SK-N-SH (cell line): ENCODE results near the gene SFTPB. TPM values are rescaled to one million over a fixed set of nuclear protein-coding genes. Genes with fewer than 3 reads are reported as not detected.

Experiments used
- CTCF ChIA-PET: fragments of 300-600, 350-600 bp; formaldehyde crosslinking; extraction: SDS; loops from one replicate; lab custom pipeline; 2021; lab: Yijun Ruan, JAX
- POLR2A ChIA-PET: fragments of 350-600 bp; sonication (Branson Sonifier 250); formaldehyde crosslinking; extraction: SDS; loops from one replicate; lab custom pipeline; 2020; ENCODE audit warnings: antibody characterized with exemption, inconsistent platforms; lab: Yijun Ruan, JAX
- DNase-seq: peaks from one replicate; pipeline ENCODE4 v3.0.0; 2012
- H2AFZ ChIP-seq: fragments of 200-600 bp; sonication (generic); 2 replicates; pipeline ENCODE4 v1.8.1; 2016; ENCODE audit warnings: antibody characterized with exemption, mild to moderate bottlenecking, low read depth
- H3F3A ChIP-seq: fragments of 200-600 bp; sonication (generic); replicated peaks from 2 replicates; pipeline ENCODE3; 2016; ENCODE audit warnings: antibody characterized with exemption, mild to moderate bottlenecking; ENCODE audit not compliant: insufficient read depth
- H3K27ac ChIP-seq, 2 experiments: fragments of 200-500 bp in 1 of 2; fragments of 200-600 bp in 1 of 2; sonication (Bioruptor generic) in 1 of 2; sonication (generic), shearing (Covaris generic) in 1 of 2; 2 replicates each; pipeline versions ENCODE4 v1.5.1 to v1.6.1; 2014 to 2016; ENCODE audit warnings: low read depth in 2 of 2, inconsistent platforms in 1 of 2, low read length in 1 of 2, mild to moderate bottlenecking in 1 of 2, mixed read lengths in 1 of 2
- H3K27me3 ChIP-seq: fragments of 200-600 bp; sonication (generic), shearing (Covaris generic); 2 replicates; pipeline ENCODE4 v1.6.1; 2016; ENCODE audit warnings: mixed run types; ENCODE audit not compliant: insufficient read depth
- H3K36me3 ChIP-seq, 2 experiments: fragments of 200-500 bp in 1 of 2; fragments of 200-600 bp in 1 of 2; sonication (Bioruptor generic) in 1 of 2; sonication (generic) in 1 of 2; replicated peaks in 1 of 2; 2 replicates each; pipeline versions ENCODE3 to v1.5.1; 2014 to 2016; ENCODE audit warnings: low read length in 1 of 2, mild to moderate bottlenecking in 1 of 2; ENCODE audit not compliant: insufficient read depth in 2 of 2, control insufficient read depth in 1 of 2
- H3K4me1 ChIP-seq, 2 experiments: fragments of 200-500 bp in 1 of 2; fragments of 200-600 bp in 1 of 2; sonication (Bioruptor generic) in 1 of 2; sonication (generic), shearing (Covaris generic) in 1 of 2; 2 replicates each; pipeline versions ENCODE4 v1.5.1 to v1.6.1; 2014 to 2016; ENCODE audit warnings: low read depth in 1 of 2, low read length in 1 of 2, mixed run types in 1 of 2; ENCODE audit not compliant: insufficient read depth in 2 of 2, control insufficient read depth in 1 of 2
- H3K4me2 ChIP-seq: fragments of 200-600 bp; sonication (generic), shearing (Covaris generic); 2 replicates; pipeline ENCODE4 v1.6.1; 2017; ENCODE audit warnings: mixed run types
- H3K4me3 ChIP-seq, 2 experiments: fragments of 200-500 bp in 1 of 2; fragments of 200-600 bp in 1 of 2; sonication (Bioruptor generic) in 1 of 2; sonication (generic), shearing (Covaris generic) in 1 of 2; 2 replicates each; pipeline versions ENCODE4 v1.5.1 to v1.8.1; 2014 to 2016; ENCODE audit warnings: low read depth in 2 of 2, inconsistent platforms in 1 of 2, low read length in 1 of 2, mild to moderate bottlenecking in 1 of 2, mixed read lengths in 1 of 2, moderate library complexity in 1 of 2
- H3K79me2 ChIP-seq: fragments of 200-600 bp; sonication (generic); 2 replicates; pipeline ENCODE4 v1.8.1; 2017; ENCODE audit warnings: mild to moderate bottlenecking; ENCODE audit not compliant: insufficient read depth
- H3K9ac ChIP-seq: fragments of 200-600 bp; sonication (generic); 2 replicates; pipeline ENCODE4 v1.6.1; 2017; ENCODE audit warnings: mixed run types
- H3K9me2 ChIP-seq: fragments of 200-600 bp; sonication (generic); 2 replicates; pipeline ENCODE4 v1.6.1; 2017; ENCODE audit warnings: mixed run types
- H3K9me3 ChIP-seq: fragments of 200-600 bp; sonication (generic); 2 replicates; pipeline ENCODE4 v1.6.1; 2017; ENCODE audit warnings: mixed run types, mild to moderate bottlenecking, moderate library complexity
- H4K20me1 ChIP-seq: fragments of 200-600 bp; sonication (generic); 2 replicates; pipeline ENCODE4 v1.6.1; 2017; ENCODE audit warnings: mild to moderate bottlenecking, mixed run types; ENCODE audit not compliant: insufficient read depth
- FOXJ3 ChIP-seq: sonication (generic); formaldehyde crosslinking; IDR thresholded peaks from 2 replicates; pipeline ENCODE4 v1.5.1; 2020; ENCODE audit warnings: mild to moderate bottlenecking, missing genetic modification reagents
- GATA2 ChIP-seq: sonication (generic); formaldehyde crosslinking; IDR thresholded peaks from 2 replicates; pipeline ENCODE4 v1.5.0; 2020; ENCODE audit warnings: mild to moderate bottlenecking, missing genetic modification reagents
- MXI1 ChIP-seq: IDR thresholded peaks from 2 replicates; pipeline ENCODE4 v1.6.1; 2012; ENCODE audit warnings: mild to moderate bottlenecking, low read depth, low read length, improper control_type of control experiment
- NRF1 ChIP-seq: IDR thresholded peaks from 2 replicates; pipeline ENCODE4 v1.6.1; 2012; ENCODE audit warnings: low read depth, mild to moderate bottlenecking, low read length
- POLR2AphosphoS5 ChIP-seq: IDR thresholded peaks from 2 replicates; pipeline ENCODE4 v1.6.1; 2012; ENCODE audit warnings: low read depth, low read length
- REST ChIP-seq: IDR thresholded peaks from 2 replicates; pipeline ENCODE4 v1.6.1; 2012; ENCODE audit warnings: mild to moderate bottlenecking, low read depth, low read length, moderate library complexity
- SIN3A ChIP-seq: IDR thresholded peaks from 2 replicates; pipeline ENCODE4 v1.6.1; 2012; ENCODE audit warnings: low read depth, mild to moderate bottlenecking, low read length, moderate library complexity, borderline replicate concordance
- WGBS: methylation state at CpG from one replicate; pipeline ENCODE4 v1.1.6; 2017; ENCODE audit warnings: low lambda C conversion rate; 5-methylcytosine and 5-hydroxymethylcytosine counted together
- polyA plus RNA-seq, 3 experiments: library from polyadenylated mRNA; depleted of rRNA; stranded (reverse); fragments of >200 nt; gene quantifications; 2 replicates each; pipeline ENCODE4 v1.2.3, GENCODE V29; 2012
- TF ChIP-seq, protein P1 (sequence below): fragments of 200-600 bp; sonication (generic); IDR thresholded peaks from 2 replicates; pipeline ENCODE4 v1.6.1; 2017; ENCODE audit warnings: antibody characterized with exemption, mild to moderate bottlenecking, moderate library complexity
- TF ChIP-seq, protein P2 (sequence below): IDR thresholded peaks from 2 replicates; pipeline ENCODE4 v1.4.0; 2012; ENCODE audit warnings: low read depth, borderline replicate concordance

The SFTPB gene
- polyA plus RNA-seq, 1 of the 3 experiments (the other 2 are of a cell fraction): not detected

GRCh38 chr2:85613717-85614515, 54.1 kb downstream of the SFTPB start:
- POLR2A ChIA-PET: interaction anchor here (0.7 kb wide), 1 partner anchor 149 kb away, joined by 3 read pairs; no protein-coding TSS in a partner anchor
- DNase-seq: no peak
- no peak for TF ChIP-seq NRF1
- TF ChIP-seq GATA2 (CRISPR knock-in tag): no peak
- TF ChIP-seq, protein P1, sequence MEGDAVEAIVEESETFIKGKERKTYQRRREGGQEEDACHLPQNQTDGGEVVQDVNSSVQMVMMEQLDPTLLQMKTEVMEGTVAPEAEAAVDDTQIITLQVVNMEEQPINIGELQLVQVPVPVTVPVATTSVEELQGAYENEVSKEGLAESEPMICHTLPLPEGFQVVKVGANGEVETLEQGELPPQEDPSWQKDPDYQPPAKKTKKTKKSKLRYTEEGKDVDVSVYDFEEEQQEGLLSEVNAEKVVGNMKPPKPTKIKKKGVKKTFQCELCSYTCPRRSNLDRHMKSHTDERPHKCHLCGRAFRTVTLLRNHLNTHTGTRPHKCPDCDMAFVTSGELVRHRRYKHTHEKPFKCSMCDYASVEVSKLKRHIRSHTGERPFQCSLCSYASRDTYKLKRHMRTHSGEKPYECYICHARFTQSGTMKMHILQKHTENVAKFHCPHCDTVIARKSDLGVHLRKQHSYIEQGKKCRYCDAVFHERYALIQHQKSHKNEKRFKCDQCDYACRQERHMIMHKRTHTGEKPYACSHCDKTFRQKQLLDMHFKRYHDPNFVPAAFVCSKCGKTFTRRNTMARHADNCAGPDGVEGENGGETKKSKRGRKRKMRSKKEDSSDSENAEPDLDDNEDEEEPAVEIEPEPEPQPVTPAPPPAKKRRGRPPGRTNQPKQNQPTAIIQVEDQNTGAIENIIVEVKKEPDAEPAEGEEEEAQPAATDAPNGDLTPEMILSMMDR: no peak
- TF ChIP-seq FOXJ3 (CRISPR knock-in tag): no peak
- TF ChIP-seq REST: no peak
- CTCF ChIA-PET: interaction anchor here (1.2 kb wide), 1 partner anchor 24 kb away, joined by 4 read pairs; no protein-coding TSS in a partner anchor
- Histone ChIP-seq H3F3A (peaks cover 22% of the 10 kb centered on the region), H2AFZ (no peak overlapping the region), H3K4me3 (no peak overlapping the region), H3K4me2 (no peak overlapping the region), H3K27me3 (no peaks in the 10 kb centered on the region), H3K9ac (no peak overlapping the region), H3K4me1 (peaks cover 9 to 17% of the 10 kb centered on the region in 2 experiments; a peak in 3 of 4 replicates), H4K20me1 (peaks cover 15% of the 10 kb centered on the region), H3K36me3 (peaks cover 5 to 8% of the 10 kb centered on the region in 2 experiments), H3K27ac (no peak overlapping the region), H3K79me2 (peaks cover 80% of the 10 kb centered on the region), H3K9me2 (no peaks in the 10 kb centered on the region), H3K9me3 (no peaks in the 10 kb centered on the region)
- 94% methylated on average over 10 of the region's 10 CpGs for WGBS

DNA sequence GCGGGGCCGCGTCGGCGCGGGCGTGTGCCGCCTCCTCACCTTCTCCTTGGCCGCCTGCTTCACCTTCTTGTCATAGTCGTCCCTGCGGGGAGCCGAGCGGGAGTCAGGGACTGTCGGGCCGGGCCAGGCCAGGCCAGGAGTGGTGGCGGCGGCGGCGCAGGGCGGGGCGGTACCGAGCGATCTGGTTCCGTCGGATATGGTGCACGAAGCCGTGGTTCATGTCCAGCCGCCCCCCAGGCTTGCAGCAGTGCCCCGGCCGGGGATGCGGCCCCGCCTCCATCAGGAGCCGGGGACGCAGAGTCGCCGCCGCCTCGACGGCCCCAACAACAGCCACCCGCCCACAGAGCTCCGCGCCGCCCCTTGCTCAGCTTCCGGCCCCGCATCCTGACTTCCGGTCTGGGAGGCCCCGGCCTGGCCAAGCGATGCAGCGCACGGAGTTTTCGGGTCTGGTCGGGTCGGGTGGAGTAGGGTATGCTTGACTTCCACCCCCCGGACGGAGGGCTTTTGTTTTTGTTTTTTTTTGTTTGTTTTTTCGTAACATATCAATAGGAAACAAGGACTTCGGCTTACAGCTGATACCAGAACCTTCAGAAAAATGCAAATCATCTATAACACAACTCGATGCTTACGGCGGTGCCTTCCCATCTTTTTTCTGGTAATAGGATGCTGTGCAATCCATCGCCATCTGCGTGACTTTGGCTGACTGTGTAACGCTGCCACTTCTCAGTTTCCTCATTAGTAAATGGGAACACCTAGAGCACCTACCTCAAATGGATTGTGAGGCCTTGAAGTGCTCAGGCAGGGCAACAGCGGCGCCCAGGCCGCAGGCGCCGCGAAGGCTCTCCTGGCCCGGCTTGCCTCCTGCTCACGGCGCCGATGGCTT, 56.1 kb downstream of the SFTPB start, which contains the start of gene C2orf68:
C2orf68 (minus strand) TSS at position 362 of the 883 bp plus-strand sequence; CDS start at position 280, 82 bp downstream.
- Histone ChIP-seq H3K9me3 (no peaks in the 10 kb centered on the region), H2AFZ (peak within 1 kb of the TSS; percentile 98), H3K27me3 (no peaks in the 10 kb centered on the region), H3K27ac (peak within 1 kb of the TSS; percentile 81 to 87), H3K79me2 (peaks cover 72% of the 10 kb centered on the region), H3K9me2 (no peaks in the 10 kb centered on the region), H3K4me3 (peak within 1 kb of the TSS; percentile 79 to 93), H3F3A (peaks cover 30% of the 10 kb centered on the region), H3K36me3 (peaks cover 21 to 28% of the 10 kb centered on the region in 2 experiments), H3K4me1 (peaks cover 0 to 11% of the 10 kb centered on the region in 2 experiments; a peak in 2 of 4 replicates), H4K20me1 (peaks cover 2% of the 10 kb centered on the region; the same call in 1 of the 2 replicates), H3K9ac (peak within 1 kb of the TSS; percentile 81), H3K4me2 (peak within 1 kb of the TSS; percentile 96)
- peak; percentile 98 for DNase-seq
- 13% methylated on average over 45 of the region's 73 CpGs for WGBS
- ChIA-PET POLR2A (interaction anchor here (0.6 to 1.5 kb wide), 13 partner anchors 10 to 293 kb away, joined by 3 to 10 read pairs (median 3); partner anchors contain the start of genes ELMOD3, GGCX, RETSAT and RNF181), CTCF (interaction anchor here (1.6 to 1.8 kb wide), 2 partner anchors 9 to 25 kb away, joined by 4 to 6 read pairs; partner anchors contain the start of gene TMEM150A)
- TF ChIP-seq MXI1: peak; percentile 59; the same call in 1 of the 2 replicates
- peak; percentile 97 for TF ChIP-seq POLR2AphosphoS5
- TF ChIP-seq SIN3A: peak; percentile 52; the same call in 1 of the 2 replicates
- TF ChIP-seq, protein P2, sequence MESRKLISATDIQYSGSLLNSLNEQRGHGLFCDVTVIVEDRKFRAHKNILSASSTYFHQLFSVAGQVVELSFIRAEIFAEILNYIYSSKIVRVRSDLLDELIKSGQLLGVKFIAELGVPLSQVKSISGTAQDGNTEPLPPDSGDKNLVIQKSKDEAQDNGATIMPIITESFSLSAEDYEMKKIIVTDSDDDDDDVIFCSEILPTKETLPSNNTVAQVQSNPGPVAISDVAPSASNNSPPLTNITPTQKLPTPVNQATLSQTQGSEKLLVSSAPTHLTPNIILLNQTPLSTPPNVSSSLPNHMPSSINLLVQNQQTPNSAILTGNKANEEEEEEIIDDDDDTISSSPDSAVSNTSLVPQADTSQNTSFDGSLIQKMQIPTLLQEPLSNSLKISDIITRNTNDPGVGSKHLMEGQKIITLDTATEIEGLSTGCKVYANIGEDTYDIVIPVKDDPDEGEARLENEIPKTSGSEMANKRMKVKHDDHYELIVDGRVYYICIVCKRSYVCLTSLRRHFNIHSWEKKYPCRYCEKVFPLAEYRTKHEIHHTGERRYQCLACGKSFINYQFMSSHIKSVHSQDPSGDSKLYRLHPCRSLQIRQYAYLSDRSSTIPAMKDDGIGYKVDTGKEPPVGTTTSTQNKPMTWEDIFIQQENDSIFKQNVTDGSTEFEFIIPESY: peak; percentile 48; the same call in 1 of the 2 replicates
- TF ChIP-seq REST: peak; percentile 12; the same call in 1 of the 2 replicates
